ENCODE results near the gene PALB2. TPM values are rescaled to one million over a fixed set of nuclear protein-coding genes. Genes with fewer than 3 reads are reported as not detected.

Gene PALB2
- total and polyA plus RNA-seq, 9 of the 15 experiments (the other 6 are each of a cell fraction or from before 2014, with no cell fraction given): 7.0 to 25.8 (median 15.2) TPM

DNA sequence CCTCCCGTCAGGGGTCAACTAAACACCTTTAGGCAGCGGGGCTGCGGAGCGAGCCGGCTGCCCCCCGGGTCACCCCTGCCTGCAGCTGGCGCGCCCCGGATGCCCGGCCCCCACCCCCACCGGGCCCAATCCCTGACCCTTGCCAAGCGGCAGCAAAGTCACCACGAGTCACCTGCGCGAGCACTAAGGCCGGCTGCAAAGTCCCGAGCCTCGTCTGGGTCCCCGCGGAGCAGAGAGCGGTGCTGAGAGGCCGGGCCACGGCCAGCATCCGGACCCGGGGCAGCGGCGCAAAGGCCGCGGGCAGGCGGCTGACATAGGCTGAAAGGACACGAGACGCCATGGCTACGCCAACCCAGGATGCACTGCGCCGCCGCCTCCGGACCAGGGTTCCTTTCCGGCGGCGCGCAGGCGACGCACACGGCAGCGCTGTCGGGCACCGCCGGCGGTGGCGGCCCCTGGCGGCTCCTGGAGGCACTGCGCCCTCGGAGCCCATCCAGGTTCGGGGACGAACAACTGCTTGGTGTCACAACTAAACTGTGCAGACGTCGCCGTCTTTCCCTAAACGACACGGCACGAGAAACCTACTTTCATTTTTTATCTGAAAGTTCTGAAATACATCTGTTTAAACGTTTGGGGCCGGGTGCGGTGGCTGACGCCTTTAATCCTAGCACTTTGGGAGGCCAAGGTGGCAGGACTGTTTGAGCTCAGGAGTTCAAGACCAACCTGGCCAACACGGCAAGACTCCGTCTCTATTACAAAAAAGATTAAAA lies 45.0 kb downstream of the PALB2 start, which contains the start of gene NDUFAB1 (continued):
- TF ChIP-seq, protein P1, sequence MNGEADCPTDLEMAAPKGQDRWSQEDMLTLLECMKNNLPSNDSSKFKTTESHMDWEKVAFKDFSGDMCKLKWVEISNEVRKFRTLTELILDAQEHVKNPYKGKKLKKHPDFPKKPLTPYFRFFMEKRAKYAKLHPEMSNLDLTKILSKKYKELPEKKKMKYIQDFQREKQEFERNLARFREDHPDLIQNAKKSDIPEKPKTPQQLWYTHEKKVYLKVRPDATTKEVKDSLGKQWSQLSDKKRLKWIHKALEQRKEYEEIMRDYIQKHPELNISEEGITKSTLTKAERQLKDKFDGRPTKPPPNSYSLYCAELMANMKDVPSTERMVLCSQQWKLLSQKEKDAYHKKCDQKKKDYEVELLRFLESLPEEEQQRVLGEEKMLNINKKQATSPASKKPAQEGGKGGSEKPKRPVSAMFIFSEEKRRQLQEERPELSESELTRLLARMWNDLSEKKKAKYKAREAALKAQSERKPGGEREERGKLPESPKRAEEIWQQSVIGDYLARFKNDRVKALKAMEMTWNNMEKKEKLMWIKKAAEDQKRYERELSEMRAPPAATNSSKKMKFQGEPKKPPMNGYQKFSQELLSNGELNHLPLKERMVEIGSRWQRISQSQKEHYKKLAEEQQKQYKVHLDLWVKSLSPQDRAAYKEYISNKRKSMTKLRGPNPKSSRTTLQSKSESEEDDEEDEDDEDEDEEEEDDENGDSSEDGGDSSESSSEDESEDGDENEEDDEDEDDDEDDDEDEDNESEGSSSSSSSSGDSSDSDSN (IDR thresholded peaks at IDR 0.05; ENCODE audit: borderline replicate concordance in 1 of 2, low read depth in 2 of 2, low read length in 2 of 2): no peak
- TF ChIP-seq, protein P2, sequence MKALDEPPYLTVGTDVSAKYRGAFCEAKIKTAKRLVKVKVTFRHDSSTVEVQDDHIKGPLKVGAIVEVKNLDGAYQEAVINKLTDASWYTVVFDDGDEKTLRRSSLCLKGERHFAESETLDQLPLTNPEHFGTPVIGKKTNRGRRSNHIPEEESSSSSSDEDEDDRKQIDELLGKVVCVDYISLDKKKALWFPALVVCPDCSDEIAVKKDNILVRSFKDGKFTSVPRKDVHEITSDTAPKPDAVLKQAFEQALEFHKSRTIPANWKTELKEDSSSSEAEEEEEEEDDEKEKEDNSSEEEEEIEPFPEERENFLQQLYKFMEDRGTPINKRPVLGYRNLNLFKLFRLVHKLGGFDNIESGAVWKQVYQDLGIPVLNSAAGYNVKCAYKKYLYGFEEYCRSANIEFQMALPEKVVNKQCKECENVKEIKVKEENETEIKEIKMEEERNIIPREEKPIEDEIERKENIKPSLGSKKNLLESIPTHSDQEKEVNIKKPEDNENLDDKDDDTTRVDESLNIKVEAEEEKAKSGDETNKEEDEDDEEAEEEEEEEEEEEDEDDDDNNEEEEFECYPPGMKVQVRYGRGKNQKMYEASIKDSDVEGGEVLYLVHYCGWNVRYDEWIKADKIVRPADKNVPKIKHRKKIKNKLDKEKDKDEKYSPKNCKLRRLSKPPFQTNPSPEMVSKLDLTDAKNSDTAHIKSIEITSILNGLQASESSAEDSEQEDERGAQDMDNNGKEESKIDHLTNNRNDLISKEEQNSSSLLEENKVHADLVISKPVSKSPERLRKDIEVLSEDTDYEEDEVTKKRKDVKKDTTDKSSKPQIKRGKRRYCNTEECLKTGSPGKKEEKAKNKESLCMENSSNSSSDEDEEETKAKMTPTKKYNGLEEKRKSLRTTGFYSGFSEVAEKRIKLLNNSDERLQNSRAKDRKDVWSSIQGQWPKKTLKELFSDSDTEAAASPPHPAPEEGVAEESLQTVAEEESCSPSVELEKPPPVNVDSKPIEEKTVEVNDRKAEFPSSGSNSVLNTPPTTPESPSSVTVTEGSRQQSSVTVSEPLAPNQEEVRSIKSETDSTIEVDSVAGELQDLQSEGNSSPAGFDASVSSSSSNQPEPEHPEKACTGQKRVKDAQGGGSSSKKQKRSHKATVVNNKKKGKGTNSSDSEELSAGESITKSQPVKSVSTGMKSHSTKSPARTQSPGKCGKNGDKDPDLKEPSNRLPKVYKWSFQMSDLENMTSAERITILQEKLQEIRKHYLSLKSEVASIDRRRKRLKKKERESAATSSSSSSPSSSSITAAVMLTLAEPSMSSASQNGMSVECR (CRISPR knock-in tag; IDR thresholded peaks at IDR 0.05): peak; percentile 65; the same call in 1 of the 2 replicates
- TF ChIP-seq, protein P3, sequence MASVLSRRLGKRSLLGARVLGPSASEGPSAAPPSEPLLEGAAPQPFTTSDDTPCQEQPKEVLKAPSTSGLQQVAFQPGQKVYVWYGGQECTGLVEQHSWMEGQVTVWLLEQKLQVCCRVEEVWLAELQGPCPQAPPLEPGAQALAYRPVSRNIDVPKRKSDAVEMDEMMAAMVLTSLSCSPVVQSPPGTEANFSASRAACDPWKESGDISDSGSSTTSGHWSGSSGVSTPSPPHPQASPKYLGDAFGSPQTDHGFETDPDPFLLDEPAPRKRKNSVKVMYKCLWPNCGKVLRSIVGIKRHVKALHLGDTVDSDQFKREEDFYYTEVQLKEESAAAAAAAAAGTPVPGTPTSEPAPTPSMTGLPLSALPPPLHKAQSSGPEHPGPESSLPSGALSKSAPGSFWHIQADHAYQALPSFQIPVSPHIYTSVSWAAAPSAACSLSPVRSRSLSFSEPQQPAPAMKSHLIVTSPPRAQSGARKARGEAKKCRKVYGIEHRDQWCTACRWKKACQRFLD (CRISPR knock-in tag; IDR thresholded peaks at IDR 0.05): no peak
- TF ChIP-seq, protein P4, sequence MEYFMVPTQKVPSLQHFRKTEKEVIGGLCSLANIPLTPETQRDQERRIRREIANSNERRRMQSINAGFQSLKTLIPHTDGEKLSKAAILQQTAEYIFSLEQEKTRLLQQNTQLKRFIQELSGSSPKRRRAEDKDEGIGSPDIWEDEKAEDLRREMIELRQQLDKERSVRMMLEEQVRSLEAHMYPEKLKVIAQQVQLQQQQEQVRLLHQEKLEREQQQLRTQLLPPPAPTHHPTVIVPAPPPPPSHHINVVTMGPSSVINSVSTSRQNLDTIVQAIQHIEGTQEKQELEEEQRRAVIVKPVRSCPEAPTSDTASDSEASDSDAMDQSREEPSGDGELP (CRISPR knock-in tag; IDR thresholded peaks at IDR 0.05; ENCODE audit: borderline replicate concordance): peak; percentile 65; the same call in 1 of the 2 replicates
- TF ChIP-seq NUFIP1 (IDR thresholded peaks at IDR 0.05; ENCODE audit: partially characterized antibody) (no peak), NFIX (CRISPR knock-in tag; IDR thresholded peaks at IDR 0.05; ENCODE audit: low read depth) (no peak), DIDO1 (tag; IDR thresholded peaks at IDR 0.05; ENCODE audit: low read depth) (0 out of 2 replicates have a peak, but pooled peaks have one; percentile 20), HDGF (IDR thresholded peaks at IDR 0.05) (no peak), BDP1 (IDR thresholded peaks at IDR 0.05; ENCODE audit: insufficient read depth, insufficient read length) (no peak), SMARCC2 (IDR thresholded peaks at IDR 0.05; ENCODE audit: low read depth) (no peak)
- TF ChIP-seq, protein P5, sequence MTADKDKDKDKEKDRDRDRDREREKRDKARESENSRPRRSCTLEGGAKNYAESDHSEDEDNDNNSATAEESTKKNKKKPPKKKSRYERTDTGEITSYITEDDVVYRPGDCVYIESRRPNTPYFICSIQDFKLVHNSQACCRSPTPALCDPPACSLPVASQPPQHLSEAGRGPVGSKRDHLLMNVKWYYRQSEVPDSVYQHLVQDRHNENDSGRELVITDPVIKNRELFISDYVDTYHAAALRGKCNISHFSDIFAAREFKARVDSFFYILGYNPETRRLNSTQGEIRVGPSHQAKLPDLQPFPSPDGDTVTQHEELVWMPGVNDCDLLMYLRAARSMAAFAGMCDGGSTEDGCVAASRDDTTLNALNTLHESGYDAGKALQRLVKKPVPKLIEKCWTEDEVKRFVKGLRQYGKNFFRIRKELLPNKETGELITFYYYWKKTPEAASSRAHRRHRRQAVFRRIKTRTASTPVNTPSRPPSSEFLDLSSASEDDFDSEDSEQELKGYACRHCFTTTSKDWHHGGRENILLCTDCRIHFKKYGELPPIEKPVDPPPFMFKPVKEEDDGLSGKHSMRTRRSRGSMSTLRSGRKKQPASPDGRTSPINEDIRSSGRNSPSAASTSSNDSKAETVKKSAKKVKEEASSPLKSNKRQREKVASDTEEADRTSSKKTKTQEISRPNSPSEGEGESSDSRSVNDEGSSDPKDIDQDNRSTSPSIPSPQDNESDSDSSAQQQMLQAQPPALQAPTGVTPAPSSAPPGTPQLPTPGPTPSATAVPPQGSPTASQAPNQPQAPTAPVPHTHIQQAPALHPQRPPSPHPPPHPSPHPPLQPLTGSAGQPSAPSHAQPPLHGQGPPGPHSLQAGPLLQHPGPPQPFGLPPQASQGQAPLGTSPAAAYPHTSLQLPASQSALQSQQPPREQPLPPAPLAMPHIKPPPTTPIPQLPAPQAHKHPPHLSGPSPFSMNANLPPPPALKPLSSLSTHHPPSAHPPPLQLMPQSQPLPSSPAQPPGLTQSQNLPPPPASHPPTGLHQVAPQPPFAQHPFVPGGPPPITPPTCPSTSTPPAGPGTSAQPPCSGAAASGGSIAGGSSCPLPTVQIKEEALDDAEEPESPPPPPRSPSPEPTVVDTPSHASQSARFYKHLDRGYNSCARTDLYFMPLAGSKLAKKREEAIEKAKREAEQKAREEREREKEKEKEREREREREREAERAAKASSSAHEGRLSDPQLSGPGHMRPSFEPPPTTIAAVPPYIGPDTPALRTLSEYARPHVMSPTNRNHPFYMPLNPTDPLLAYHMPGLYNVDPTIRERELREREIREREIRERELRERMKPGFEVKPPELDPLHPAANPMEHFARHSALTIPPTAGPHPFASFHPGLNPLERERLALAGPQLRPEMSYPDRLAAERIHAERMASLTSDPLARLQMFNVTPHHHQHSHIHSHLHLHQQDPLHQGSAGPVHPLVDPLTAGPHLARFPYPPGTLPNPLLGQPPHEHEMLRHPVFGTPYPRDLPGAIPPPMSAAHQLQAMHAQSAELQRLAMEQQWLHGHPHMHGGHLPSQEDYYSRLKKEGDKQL (CRISPR knock-in tag; IDR thresholded peaks at IDR 0.05; ENCODE audit: borderline replicate concordance): no peak

All from K562 (cell line).